ENCODE measurements around the gene TRIM71. TPM values are rescaled to one million over a fixed set of nuclear protein-coding genes. Genes with fewer than 3 reads are reported as not detected.
A peak's percentile ranks its signal among the peaks of the same experiment; 100 is the strongest.

The TRIM71 gene
- total and polyA plus RNA-seq, 2 of the 13 experiments (the other 11 are each of a cell fraction or from before 2014, with no cell fraction given): 21.7 to 76.9 TPM

- TF ChIP-seq NR2F2 (IDR thresholded peaks at IDR 0.05; ENCODE audit: borderline replicate concordance, low read depth) (no peak), MYPOP (CRISPR knock-in tag; IDR thresholded peaks at IDR 0.05) (peak; percentile 63; the same call in 1 of the 2 replicates), IKZF4 (CRISPR knock-in tag; IDR thresholded peaks at IDR 0.05; ENCODE audit: borderline replicate concordance, low read depth, not compliant biosample characterization) (no peak), DRAP1 (CRISPR knock-in tag; IDR thresholded peaks at IDR 0.05) (peak; percentile 85), TOPORS (CRISPR knock-in tag; IDR thresholded peaks at IDR 0.05) (peak; percentile 0; the same call in 1 of the 2 replicates), BRD4 (CRISPR knock-in tag; IDR thresholded peaks at IDR 0.05) (no peak), E2F1 (CRISPR knock-in tag; IDR thresholded peaks at IDR 0.05) (peak; percentile 45; the same call in 1 of the 2 replicates), CEBPG (CRISPR knock-in tag; IDR thresholded peaks at IDR 0.05) (peak; percentile 53; the same call in 1 of the 2 replicates), ZNF558 (CRISPR knock-in tag; IDR thresholded peaks at IDR 0.05; ENCODE audit: borderline replicate concordance) (no peak; the same call in 1 of the 2 replicates), SNRNP70 (IDR thresholded peaks at IDR 0.05; ENCODE audit: low read depth, low read length) (no peak), EEA1 (CRISPR knock-in tag; IDR thresholded peaks at IDR 0.05; ENCODE audit: borderline replicate concordance) (peak; percentile 33; the same call in 1 of the 2 replicates), ARID4A (CRISPR knock-in tag; IDR thresholded peaks at IDR 0.05; ENCODE audit: borderline replicate concordance) (peak; percentile 58), ZNF672 (CRISPR knock-in tag; IDR thresholded peaks at IDR 0.05) (no peak), TFE3 (CRISPR knock-in tag; IDR thresholded peaks at IDR 0.05) (no peak), ZNF577 (CRISPR knock-in tag; IDR thresholded peaks at IDR 0.05; ENCODE audit: borderline replicate concordance, low read depth) (no peak), REPIN1 (CRISPR knock-in tag; IDR thresholded peaks at IDR 0.05; ENCODE audit: borderline replicate concordance, low read depth) (0 out of 2 replicates have a peak, but pooled peaks have one; percentile 27), ARHGAP35 (CRISPR knock-in tag; IDR thresholded peaks at IDR 0.05; ENCODE audit: borderline replicate concordance) (no peak), KAT7 (CRISPR knock-in tag; IDR thresholded peaks at IDR 0.05; ENCODE audit: borderline replicate concordance) (peak; percentile 83; the same call in 1 of the 2 replicates), MYC (CRISPR knock-in tag; IDR thresholded peaks at IDR 0.05; ENCODE audit: borderline replicate concordance) (peak; percentile 58; the same call in 1 of the 2 replicates), FOXA3 (CRISPR knock-in tag; IDR thresholded peaks at IDR 0.05) (peak; percentile 30; the same call in 1 of the 2 replicates)
These were observed 1.1 kb upstream of the TRIM71 start (continued) for GRCh38 chr3:32816439-32817256.

All from HepG2 (cell line).